ENCODE data around the gene SLC22A7.

SLC22A7 gene

GRCh38 chr6:43290339-43290904 lies 7.6 kb upstream of the SLC22A7 start:
- ATAC-seq (ENCODE audit: low read depth) (no peak), DNase-seq (ENCODE audit: low spot score) (no peak)
- no peaks in the 10 kb centered on the region for H3K4me1 ChIP-seq (ENCODE audit: insufficient read depth, poor library complexity, severe bottlenecking)
- no peak for TF ChIP-seq CTCF (IDR thresholded peaks at IDR 0.05; ENCODE audit: poor library complexity, severe bottlenecking)
- no peak overlapping the region for H3K4me3 ChIP-seq (ENCODE audit: severe bottlenecking)
- no peaks in the 10 kb centered on the region for H3K36me3 ChIP-seq (ENCODE audit: low read depth)
- peaks cover 6% of the 10 kb centered on the region for H3K27me3 ChIP-seq (ENCODE audit: insufficient read depth, poor library complexity, severe bottlenecking)
- no peaks in the 10 kb centered on the region for H3K9me3 ChIP-seq (ENCODE audit: severe bottlenecking)
- H3K27ac ChIP-seq (ENCODE audit: poor library complexity, severe bottlenecking): no peak overlapping the region

- Histone ChIP-seq H3K4me1 (ENCODE audit: insufficient read depth, poor library complexity, severe bottlenecking) (no peaks in the 10 kb centered on the region), H3K36me3 (ENCODE audit: low read depth) (no peaks in the 10 kb centered on the region), H3K9me3 (ENCODE audit: severe bottlenecking) (no peaks in the 10 kb centered on the region), H3K27ac (ENCODE audit: poor library complexity, severe bottlenecking) (no peak overlapping the region), H3K27me3 (ENCODE audit: insufficient read depth, poor library complexity, severe bottlenecking) (peaks cover under 1% of the 10 kb centered on the region), H3K4me3 (ENCODE audit: severe bottlenecking) (no peak overlapping the region)
- TF ChIP-seq CTCF (IDR thresholded peaks at IDR 0.05; ENCODE audit: poor library complexity, severe bottlenecking): no peak
- no peak for ATAC-seq (ENCODE audit: low read depth)
- DNase-seq (ENCODE audit: low spot score): no peak
Observed at GRCh38 chr6:43290905-43291355, 7.1 kb upstream of the SLC22A7 start.

GRCh38 chr6:43291708-43292107 lies 6.4 kb upstream of the SLC22A7 start:
- DNase-seq (ENCODE audit: low spot score) (no peak), ATAC-seq (ENCODE audit: low read depth) (no peak)
- Histone ChIP-seq H3K27ac (ENCODE audit: poor library complexity, severe bottlenecking) (no peak overlapping the region), H3K36me3 (ENCODE audit: low read depth) (no peaks in the 10 kb centered on the region), H3K27me3 (ENCODE audit: insufficient read depth, poor library complexity, severe bottlenecking) (no peaks in the 10 kb centered on the region), H3K4me1 (ENCODE audit: insufficient read depth, poor library complexity, severe bottlenecking) (no peaks in the 10 kb centered on the region), H3K9me3 (ENCODE audit: severe bottlenecking) (no peaks in the 10 kb centered on the region), H3K4me3 (ENCODE audit: severe bottlenecking) (no peak overlapping the region)
- no peak for TF ChIP-seq CTCF (IDR thresholded peaks at IDR 0.05; ENCODE audit: poor library complexity, severe bottlenecking)

- no peak overlapping the region for H3K27ac ChIP-seq (ENCODE audit: poor library complexity, severe bottlenecking)
- TF ChIP-seq CTCF (IDR thresholded peaks at IDR 0.05; ENCODE audit: poor library complexity, severe bottlenecking): no peak
- H3K27me3 ChIP-seq (ENCODE audit: insufficient read depth, poor library complexity, severe bottlenecking): no peaks in the 10 kb centered on the region
- ATAC-seq (ENCODE audit: low read depth) (no peak), DNase-seq (ENCODE audit: low spot score) (no peak)
- H3K36me3 ChIP-seq (ENCODE audit: low read depth): no peaks in the 10 kb centered on the region
- H3K4me3 ChIP-seq (ENCODE audit: severe bottlenecking): no peak overlapping the region
- H3K9me3 ChIP-seq (ENCODE audit: severe bottlenecking): no peaks in the 10 kb centered on the region
- H3K4me1 ChIP-seq (ENCODE audit: insufficient read depth, poor library complexity, severe bottlenecking): no peaks in the 10 kb centered on the region
Observed at GRCh38 chr6:43292341-43292740, 5.7 kb upstream of the SLC22A7 start.

- DNase-seq (ENCODE audit: low spot score) (no peak), ATAC-seq (ENCODE audit: low read depth) (no peak)
- Histone ChIP-seq H3K9me3 (ENCODE audit: severe bottlenecking) (no peaks in the 10 kb centered on the region), H3K4me3 (ENCODE audit: severe bottlenecking) (no peak overlapping the region), H3K36me3 (ENCODE audit: low read depth) (no peaks in the 10 kb centered on the region), H3K27ac (ENCODE audit: poor library complexity, severe bottlenecking) (no peak overlapping the region), H3K27me3 (ENCODE audit: insufficient read depth, poor library complexity, severe bottlenecking) (no peaks in the 10 kb centered on the region), H3K4me1 (ENCODE audit: insufficient read depth, poor library complexity, severe bottlenecking) (no peaks in the 10 kb centered on the region)
- TF ChIP-seq CTCF (IDR thresholded peaks at IDR 0.05; ENCODE audit: poor library complexity, severe bottlenecking): no peak
Observed at GRCh38 chr6:43292763-43293318, 5.2 kb upstream of the SLC22A7 start.

All from RWPE2 (cell line).